ENCODE measurements around the gene ADAM30.

ADAM30 gene

GRCh38 chr1:119926553-119926952 lies 30.2 kb upstream of the ADAM30 start:
- H3K27me3 ChIP-seq (ENCODE audit: insufficient read depth, low read length) = no peaks in the 10 kb centered on the region
- TF ChIP-seq CTCF (IDR thresholded peaks at IDR 0.05; ENCODE audit: low read length) = no peak
- no peak for TF ChIP-seq EZH2 (IDR thresholded peaks at IDR 0.05; ENCODE audit: borderline replicate concordance, low read length)
- no peaks in the 10 kb centered on the region for H3K79me2 ChIP-seq (ENCODE audit: insufficient read depth, low read length)
- peaks cover 35% of the 10 kb centered on the region for H3K36me3 ChIP-seq (ENCODE audit: insufficient read depth, low read length)
- no peak overlapping the region for H2AFZ ChIP-seq (ENCODE audit: low read length)
- no peak overlapping the region for H3K4me2 ChIP-seq (ENCODE audit: low read length)
- no peak overlapping the region for H3K9ac ChIP-seq (ENCODE audit: low read length)
- H3K27ac ChIP-seq (ENCODE audit: low read depth, low read length, poor library complexity, severe bottlenecking) = no peak overlapping the region
- no peak overlapping the region for H3K4me3 ChIP-seq (ENCODE audit: low read depth, low read length, poor library complexity, severe bottlenecking)
- no peaks in the 10 kb centered on the region for H3K9me3 ChIP-seq (ENCODE audit: low read length)
- no peaks in the 10 kb centered on the region for H4K20me1 ChIP-seq (ENCODE audit: insufficient read depth, low read length)
- no peaks in the 10 kb centered on the region for H3F3A ChIP-seq (ENCODE audit: insufficient read depth, low read length)
- H3K4me1 ChIP-seq (ENCODE audit: insufficient read depth, low read length, severe bottlenecking) = no peaks in the 10 kb centered on the region
- H3K9me2 ChIP-seq (ENCODE audit: low read depth, low read length) = no peaks in the 10 kb centered on the region

- TF ChIP-seq CTCF (IDR thresholded peaks at IDR 0.05; ENCODE audit: low read length) (no peak), EZH2 (IDR thresholded peaks at IDR 0.05; ENCODE audit: borderline replicate concordance, low read length) (no peak)
- Histone ChIP-seq H3K9ac (ENCODE audit: low read length) (no peak overlapping the region), H3K4me2 (ENCODE audit: low read length) (no peak overlapping the region), H3K9me2 (ENCODE audit: low read depth, low read length) (no peaks in the 10 kb centered on the region), H3K36me3 (ENCODE audit: insufficient read depth, low read length) (peaks cover 47% of the 10 kb centered on the region), H3K27ac (ENCODE audit: low read depth, low read length, poor library complexity, severe bottlenecking) (no peak overlapping the region), H2AFZ (ENCODE audit: low read length) (no peak overlapping the region), H3K4me3 (ENCODE audit: low read depth, low read length, poor library complexity, severe bottlenecking) (no peak overlapping the region), H3K27me3 (ENCODE audit: insufficient read depth, low read length) (no peaks in the 10 kb centered on the region), H4K20me1 (ENCODE audit: insufficient read depth, low read length) (no peaks in the 10 kb centered on the region), H3K79me2 (ENCODE audit: insufficient read depth, low read length) (no peaks in the 10 kb centered on the region), H3K9me3 (ENCODE audit: low read length) (no peaks in the 10 kb centered on the region), H3K4me1 (ENCODE audit: insufficient read depth, low read length, severe bottlenecking) (no peaks in the 10 kb centered on the region), H3F3A (ENCODE audit: insufficient read depth, low read length) (no peaks in the 10 kb centered on the region)
These were observed 28.9 kb upstream of the ADAM30 start for GRCh38 chr1:119924948-119925898.

GRCh38 chr1:119920104-119920968 lies 24.0 kb upstream of the ADAM30 start:
- Histone ChIP-seq H2AFZ (ENCODE audit: low read length) (no peak overlapping the region), H3K4me1 (ENCODE audit: insufficient read depth, low read length, severe bottlenecking) (no peaks in the 10 kb centered on the region), H3K9me2 (ENCODE audit: low read depth, low read length) (no peaks in the 10 kb centered on the region), H3K27me3 (ENCODE audit: insufficient read depth, low read length) (no peaks in the 10 kb centered on the region), H3K36me3 (ENCODE audit: insufficient read depth, low read length) (peaks cover 83% of the 10 kb centered on the region), H3K4me2 (ENCODE audit: low read length) (no peak overlapping the region), H3K27ac (ENCODE audit: low read depth, low read length, poor library complexity, severe bottlenecking) (no peak overlapping the region), H3K9me3 (ENCODE audit: low read length) (no peaks in the 10 kb centered on the region), H3K9ac (ENCODE audit: low read length) (no peak overlapping the region), H3K79me2 (ENCODE audit: insufficient read depth, low read length) (no peaks in the 10 kb centered on the region), H3K4me3 (ENCODE audit: low read depth, low read length, poor library complexity, severe bottlenecking) (no peak overlapping the region), H4K20me1 (ENCODE audit: insufficient read depth, low read length) (no peaks in the 10 kb centered on the region), H3F3A (ENCODE audit: insufficient read depth, low read length) (no peaks in the 10 kb centered on the region)
- TF ChIP-seq CTCF (IDR thresholded peaks at IDR 0.05; ENCODE audit: low read length) (no peak), EZH2 (IDR thresholded peaks at IDR 0.05; ENCODE audit: borderline replicate concordance, low read length) (no peak)
